GM23248 (cell line): ENCODE results near the gene HSPBP1.

Experiments
- EZH2 ChIP-seq: fragments of 200-600 bp; sonication (generic); IDR thresholded peaks from 2 replicates; pipeline ENCODE4 v1.6.1; 2018; ENCODE audit warnings: antibody characterized with exemption, mild to moderate bottlenecking; ENCODE audit not compliant: insufficient read depth, poor library complexity, severe bottlenecking
- EZH2phosphoT487 ChIP-seq: fragments of 200-600 bp; sonication (generic); IDR thresholded peaks from 2 replicates; pipeline ENCODE4 v1.6.1; 2018; ENCODE audit warnings: antibody characterized with exemption, moderate library complexity, mild to moderate bottlenecking, low read depth; ENCODE audit not compliant: insufficient read depth

GRCh38 chr19:55273978-55274707 lies 5.8 kb downstream of the HSPBP1 start:
- no peak for TF ChIP-seq EZH2
- TF ChIP-seq EZH2phosphoT487, result no peak
